Measurements from ENCODE around the gene TYMS. TPM values are rescaled to one million over a fixed set of nuclear protein-coding genes. Genes with fewer than 3 reads are reported as not detected.

TYMS gene
- total and polyA plus RNA-seq, 9 of the 15 experiments (the other 6 are each of a cell fraction or from before 2014, with no cell fraction given): 69.1 to 409 (median 175) TPM

DNA sequence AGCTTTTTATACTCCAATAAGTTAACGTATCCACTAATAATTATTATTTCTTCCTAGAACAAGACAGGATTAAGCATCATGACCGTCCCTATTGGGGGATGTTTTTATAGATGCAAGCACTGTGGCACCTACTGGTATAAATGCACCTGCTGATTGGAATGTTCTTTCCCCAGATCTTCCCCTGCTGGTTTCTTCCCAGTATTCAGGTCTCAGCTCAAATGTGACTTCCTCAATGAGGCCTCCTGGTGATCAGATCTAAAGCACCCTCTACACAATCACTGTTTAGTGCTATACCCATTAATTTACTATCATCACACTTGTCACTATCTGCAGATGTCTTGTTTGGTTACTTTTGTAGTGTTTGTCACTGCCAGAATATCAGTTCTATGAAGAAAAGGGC is 3.9 kb upstream of the TYMS start:
- Histone ChIP-seq H3K4me1 (replicated peaks in 1 of 2; ENCODE audit: control insufficient read depth in 2 of 2, insufficient read depth in 2 of 2, low read length in 2 of 2) (peaks cover 17 to 27% of the 10 kb centered on the region in 2 experiments), H2AFZ (ENCODE audit: low read depth, low read length) (no peak overlapping the region), H3K4me3 (no peak overlapping the region), H3K4me2 (ENCODE audit: insufficient read depth, low read length) (no peak overlapping the region), H3K36me3 (ENCODE audit: control insufficient read depth, insufficient read depth, low read length) (no peaks in the 10 kb centered on the region; the same call in 2 of the 3 replicates), H3K79me2 (ENCODE audit: control insufficient read depth, insufficient read depth, low read length) (peaks cover 38% of the 10 kb centered on the region), H4K20me1 (replicated peaks; ENCODE audit: control insufficient read depth, insufficient read depth, low read length) (no peaks in the 10 kb centered on the region), H3K27ac (ENCODE audit: extremely low read depth, low read depth, low read length) (no peak overlapping the region), H3K9me3 (replicated peaks; ENCODE audit: control insufficient read depth, insufficient read depth, low read depth, low read length) (no peaks in the 10 kb centered on the region), H3K27me3 (ENCODE audit: control insufficient read depth in 2 of 2, insufficient read depth in 2 of 2, low read length in 2 of 2) (no peaks in the 10 kb centered on the region), H3K9ac (ENCODE audit: insufficient read depth in 1 of 2, low read depth in 2 of 2, low read length in 2 of 2) (no peak overlapping the region), H3K9me1 (ENCODE audit: control insufficient read depth, insufficient read depth, low read length) (no peaks in the 10 kb centered on the region)
- intact Hi-C loops (cut with micrococcal nuclease) (no loop called here), in situ Hi-C loops (cut with MboI) (no loop called here)
- no peak for FAIRE-seq
- ATAC-seq: no peak
- CTCF ChIA-PET (ENCODE audit: low intra/inter-chr PET ratio): no interaction called here
- POLR2A ChIA-PET: interaction anchor here (0.6 to 2.2 kb wide), 5 partner anchors 9 to 195 kb away, joined by 3 to 10 read pairs (median 4); no protein-coding TSS in a partner anchor
- no peak for DNase-seq (ENCODE audit: extremely low read depth in 1 of 4, low spot score in 3 of 4)
- WGBS (ENCODE audit: insufficient coverage, low coverage, missing lambda C conversion rate): 93% methylated on average over 2 of the region's 2 CpGs
- no peak for TF ChIP-seq PRMT5 (CRISPR knock-in tag; IDR thresholded peaks at IDR 0.05)
- TF ChIP-seq SPI1 (IDR thresholded peaks at IDR 0.05; ENCODE audit: borderline replicate concordance, low read depth, low read length): peak; percentile 19; the same call in 1 of the 2 replicates
- no peak for TF ChIP-seq HMGN3 (IDR thresholded peaks at IDR 0.05; ENCODE audit: borderline replicate concordance, extremely low read depth, insufficient read length, low read depth, low read length)
- TF ChIP-seq, protein P1, sequence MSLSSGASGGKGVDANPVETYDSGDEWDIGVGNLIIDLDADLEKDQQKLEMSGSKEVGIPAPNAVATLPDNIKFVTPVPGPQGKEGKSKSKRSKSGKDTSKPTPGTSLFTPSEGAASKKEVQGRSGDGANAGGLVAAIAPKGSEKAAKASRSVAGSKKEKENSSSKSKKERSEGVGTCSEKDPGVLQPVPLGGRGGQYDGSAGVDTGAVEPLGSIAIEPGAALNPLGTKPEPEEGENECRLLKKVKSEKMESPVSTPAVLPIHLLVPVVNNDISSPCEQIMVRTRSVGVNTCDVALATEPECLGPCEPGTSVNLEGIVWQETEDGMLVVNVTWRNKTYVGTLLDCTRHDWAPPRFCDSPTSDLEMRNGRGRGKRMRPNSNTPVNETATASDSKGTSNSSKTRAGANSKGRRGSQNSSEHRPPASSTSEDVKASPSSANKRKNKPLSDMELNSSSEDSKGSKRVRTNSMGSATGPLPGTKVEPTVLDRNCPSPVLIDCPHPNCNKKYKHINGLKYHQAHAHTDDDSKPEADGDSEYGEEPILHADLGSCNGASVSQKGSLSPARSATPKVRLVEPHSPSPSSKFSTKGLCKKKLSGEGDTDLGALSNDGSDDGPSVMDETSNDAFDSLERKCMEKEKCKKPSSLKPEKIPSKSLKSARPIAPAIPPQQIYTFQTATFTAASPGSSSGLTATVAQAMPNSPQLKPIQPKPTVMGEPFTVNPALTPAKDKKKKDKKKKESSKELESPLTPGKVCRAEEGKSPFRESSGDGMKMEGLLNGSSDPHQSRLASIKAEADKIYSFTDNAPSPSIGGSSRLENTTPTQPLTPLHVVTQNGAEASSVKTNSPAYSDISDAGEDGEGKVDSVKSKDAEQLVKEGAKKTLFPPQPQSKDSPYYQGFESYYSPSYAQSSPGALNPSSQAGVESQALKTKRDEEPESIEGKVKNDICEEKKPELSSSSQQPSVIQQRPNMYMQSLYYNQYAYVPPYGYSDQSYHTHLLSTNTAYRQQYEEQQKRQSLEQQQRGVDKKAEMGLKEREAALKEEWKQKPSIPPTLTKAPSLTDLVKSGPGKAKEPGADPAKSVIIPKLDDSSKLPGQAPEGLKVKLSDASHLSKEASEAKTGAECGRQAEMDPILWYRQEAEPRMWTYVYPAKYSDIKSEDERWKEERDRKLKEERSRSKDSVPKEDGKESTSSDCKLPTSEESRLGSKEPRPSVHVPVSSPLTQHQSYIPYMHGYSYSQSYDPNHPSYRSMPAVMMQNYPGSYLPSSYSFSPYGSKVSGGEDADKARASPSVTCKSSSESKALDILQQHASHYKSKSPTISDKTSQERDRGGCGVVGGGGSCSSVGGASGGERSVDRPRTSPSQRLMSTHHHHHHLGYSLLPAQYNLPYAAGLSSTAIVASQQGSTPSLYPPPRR (CRISPR knock-in tag; IDR thresholded peaks at IDR 0.05; ENCODE audit: borderline replicate concordance): no peak
- no peak for TF ChIP-seq ADNP (tag; IDR thresholded peaks at IDR 0.05)
- no peak for TF ChIP-seq DDX20 (tag; IDR thresholded peaks at IDR 0.05; ENCODE audit: low read depth)
- BruUV-seq (replicated peaks): no TSS peak
